ENCODE measurements around the gene DNAJB6. TPM values are rescaled to one million over a fixed set of nuclear protein-coding genes. Genes with fewer than 3 reads are reported as not detected.

The DNAJB6 gene
- total RNA-seq, 1 donor from 2014 or later, result 129 TPM

DNA sequence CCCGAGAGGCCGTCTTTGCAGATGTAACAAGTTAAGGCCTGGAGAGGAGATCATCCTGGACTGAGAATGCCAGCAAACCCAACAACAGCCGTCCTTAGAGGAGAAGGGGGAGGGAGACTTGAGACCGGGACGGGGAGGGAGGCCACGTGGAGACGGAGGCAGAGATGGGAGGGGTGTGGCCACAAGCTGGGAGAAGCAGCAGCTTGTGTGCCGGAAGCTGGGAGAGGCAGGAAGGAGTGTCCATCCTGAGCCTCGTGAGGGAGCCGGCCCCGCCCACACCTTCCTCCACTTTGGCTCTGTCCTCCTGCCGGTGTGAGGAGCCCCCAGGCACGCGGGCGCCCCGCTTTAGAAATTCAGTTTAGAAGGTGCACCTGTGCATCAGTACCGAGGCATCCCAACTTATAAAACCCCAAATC, 95.7 kb downstream of the DNAJB6 start:
- ATAC-seq (peak; percentile 56), DNase-seq (ENCODE audit: low spot score) (peak; percentile 61)
- intact Hi-C loops (cut with DNase I), result loop anchor here (10.0 kb wide), 1 partner anchor 452 kb away; no protein-coding TSS in a partner anchor

DNA sequence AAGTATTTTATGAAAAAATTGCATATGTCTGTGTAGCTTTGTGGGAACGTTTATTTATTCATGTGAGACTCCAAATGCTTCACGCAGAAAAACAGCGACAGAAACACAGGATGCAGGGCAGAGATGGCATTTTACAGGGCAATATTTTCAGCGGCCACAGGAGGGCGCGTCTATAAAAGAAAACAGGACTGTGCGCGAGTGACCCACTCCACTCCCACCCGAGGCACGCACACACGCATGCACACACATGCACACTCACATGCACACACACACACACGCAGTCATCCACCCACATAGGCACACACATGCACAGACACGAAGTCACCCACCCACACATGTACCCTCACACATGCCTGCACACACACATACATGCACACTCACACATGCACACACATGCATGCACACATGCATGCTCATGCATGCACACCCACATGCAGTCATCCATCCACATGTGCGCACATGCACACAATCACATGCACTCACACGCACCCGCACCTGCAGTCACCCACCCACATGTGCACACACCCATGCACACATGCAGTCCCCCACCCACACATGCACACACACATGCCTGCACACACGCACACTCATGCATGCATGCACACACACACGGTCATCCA, 96.3 kb downstream of the DNAJB6 start:
- ATAC-seq, result peak; percentile 63

DNA sequence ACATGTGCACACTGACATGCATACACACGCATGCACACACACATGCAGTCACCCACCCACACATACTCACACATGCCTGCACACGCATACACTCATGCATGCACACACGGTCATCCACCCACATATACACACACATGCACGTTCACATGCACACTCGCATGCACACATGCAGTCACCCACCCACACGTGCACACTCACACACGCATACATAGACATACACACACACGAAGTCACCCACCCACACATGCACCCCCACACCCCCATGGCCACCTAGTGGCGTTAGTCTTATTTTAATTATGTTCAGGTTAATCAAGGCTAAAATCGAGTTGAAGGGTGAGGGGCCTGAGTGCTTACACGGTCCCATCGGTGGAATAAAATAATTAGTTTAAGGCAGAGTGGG, 96.8 kb downstream of the DNAJB6 start:
- intact Hi-C loops (cut with DNase I), result loop anchor here (10.0 kb wide), 1 partner anchor 451 kb away; no protein-coding TSS in a partner anchor
- DNase-seq (ENCODE audit: low spot score), result peak; percentile 41
- no peak for ATAC-seq

More for the DNA sequence above, 96.3 kb downstream of the DNAJB6 start:
- DNase-seq (ENCODE audit: low spot score), result peak; percentile 64
- intact Hi-C loops (cut with DNase I), result loop anchor here (10.0 kb wide), 1 partner anchor 452 kb away; no protein-coding TSS in a partner anchor

DNA sequence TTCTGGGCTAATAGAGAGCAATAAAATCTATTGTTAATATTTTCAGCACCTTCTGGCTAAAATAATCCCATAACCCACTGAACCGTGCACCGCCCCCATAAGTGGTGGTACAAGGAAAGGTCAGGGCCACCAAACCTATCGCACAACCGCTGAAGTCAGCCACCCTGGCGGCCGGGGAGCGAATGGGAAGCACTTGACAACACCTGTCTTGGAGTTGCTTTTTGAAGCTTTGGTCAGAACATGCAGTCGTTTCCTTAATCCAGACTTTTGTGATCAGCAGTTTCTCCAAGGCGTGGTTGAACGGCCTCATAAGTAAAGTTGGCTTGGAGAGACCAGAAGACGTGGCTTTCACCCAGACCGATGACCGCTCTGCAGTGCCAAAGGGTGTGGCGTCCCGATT, 97.4 kb downstream of the DNAJB6 start:
- DNase-seq (ENCODE audit: low spot score) (peak; percentile 47), ATAC-seq (no peak)
- intact Hi-C loops (cut with DNase I), result loop anchor here (10.0 kb wide), 1 partner anchor 451 kb away; no protein-coding TSS in a partner anchor

DNA sequence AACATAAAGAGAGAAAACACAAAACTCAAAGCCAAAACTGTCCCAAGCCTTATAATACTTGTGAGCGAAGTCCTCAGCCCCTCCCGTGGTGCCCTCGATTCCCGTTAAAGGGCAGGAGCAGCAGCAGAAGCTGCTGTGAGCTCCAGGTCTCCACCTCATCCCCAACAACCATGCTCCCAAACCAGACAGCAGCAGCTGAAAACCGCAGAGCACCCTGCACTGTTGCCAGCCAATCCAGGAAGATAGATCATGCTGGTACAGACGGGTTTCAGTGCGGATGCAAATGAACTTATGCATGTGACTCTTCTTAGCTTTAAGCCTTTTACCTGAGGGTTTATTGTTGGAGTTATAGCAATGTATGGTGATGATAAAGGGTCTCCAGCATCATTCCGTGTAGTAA, 97.9 kb downstream of the DNAJB6 start:
- intact Hi-C loops (cut with DNase I), result loop anchor here (10.0 kb wide), 1 partner anchor 450 kb away; no protein-coding TSS in a partner anchor
- ATAC-seq (no peak), DNase-seq (ENCODE audit: low spot score) (peak; percentile 25)

DNA sequence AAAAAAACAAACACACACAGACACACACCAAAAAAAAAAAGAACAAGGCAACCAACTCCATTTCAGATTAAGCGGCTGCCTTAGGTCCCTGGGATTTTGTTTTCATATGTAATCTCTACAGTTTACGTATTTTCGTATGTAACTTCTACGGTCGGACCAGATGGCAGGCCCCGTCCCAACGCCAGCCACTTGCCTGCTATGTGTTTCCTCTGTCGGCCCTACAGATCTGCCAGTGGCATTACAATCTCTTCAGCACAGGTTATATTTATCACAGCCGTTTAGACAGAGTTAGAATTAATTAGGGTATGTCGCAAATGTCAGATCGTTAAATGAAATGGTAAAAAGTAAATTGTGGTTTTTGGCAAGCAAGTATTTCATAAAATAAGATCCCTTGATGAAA, 99.3 kb downstream of the DNAJB6 start:
- ATAC-seq (no peak), DNase-seq (ENCODE audit: low spot score) (no peak)
- intact Hi-C loops (cut with DNase I), result loop anchor here (10.0 kb wide), 1 partner anchor 449 kb away; no protein-coding TSS in a partner anchor

DNA sequence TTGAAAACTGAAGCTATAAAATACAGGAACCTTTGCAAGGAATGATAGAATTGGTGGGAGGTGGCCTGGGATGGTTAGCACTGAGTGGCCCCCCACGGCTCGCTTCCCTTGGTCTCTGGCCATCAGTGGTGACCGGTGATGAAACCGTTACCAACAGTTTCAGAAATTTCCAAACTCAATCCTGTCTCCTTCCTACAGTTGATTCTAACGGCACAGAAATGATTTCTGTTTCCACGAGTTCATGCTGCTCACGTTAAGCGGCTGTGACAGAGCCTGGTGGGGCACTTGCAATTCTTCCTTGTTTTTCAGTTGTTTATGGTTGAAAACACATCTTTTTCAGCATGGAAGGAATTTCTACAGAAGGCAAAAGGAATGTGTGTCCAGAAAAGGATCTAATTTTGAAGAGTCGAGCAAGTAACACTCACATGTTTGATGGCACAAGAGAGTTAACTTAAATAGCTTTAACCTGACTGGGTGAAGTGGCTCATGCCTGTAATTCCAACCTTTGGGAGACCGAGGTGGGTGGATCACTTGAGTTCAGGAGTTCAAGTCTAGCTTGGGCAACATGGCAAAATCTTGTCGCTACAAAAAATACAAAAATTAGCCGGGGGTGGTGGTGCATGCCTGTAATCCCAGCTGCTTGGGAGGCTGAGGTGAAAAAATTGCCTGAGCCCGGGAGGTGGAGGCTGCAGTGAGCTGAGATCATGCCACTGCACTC, 100.1 kb downstream of the DNAJB6 start:
- ATAC-seq, result no peak
- DNase-seq (ENCODE audit: low spot score), result no peak
- intact Hi-C loops (cut with DNase I), result loop anchor here (10.0 kb wide), 1 partner anchor 448 kb away; no protein-coding TSS in a partner anchor

DNA sequence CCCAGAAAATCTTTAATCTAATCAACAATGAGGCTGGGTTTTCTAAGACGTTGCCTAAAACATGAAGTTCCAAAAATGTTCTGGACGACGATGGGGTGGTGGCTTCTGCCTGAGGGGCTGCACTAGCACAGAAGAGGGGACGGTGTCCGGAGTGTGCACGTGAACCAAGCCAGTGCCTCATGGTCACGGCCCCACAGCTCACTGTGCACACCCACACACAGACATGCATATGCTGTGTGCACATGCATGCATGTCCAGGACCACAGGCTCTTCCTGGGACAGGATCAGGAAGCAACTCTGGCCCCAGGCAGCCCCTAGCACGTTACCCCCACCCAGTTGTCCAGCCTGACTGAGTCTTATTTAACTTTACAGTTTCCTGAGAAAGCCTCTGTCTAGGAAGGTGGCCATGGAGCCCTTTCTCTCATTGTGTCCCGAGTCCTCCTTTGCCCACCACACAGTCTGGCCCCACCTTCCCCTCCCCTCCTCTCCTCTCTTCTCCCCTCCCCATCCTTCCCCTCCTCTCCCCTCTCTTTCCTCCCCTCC, 100.8 kb downstream of the DNAJB6 start:
- intact Hi-C loops (cut with DNase I), result loop anchor here (10.0 kb wide), 1 partner anchor 447 kb away; no protein-coding TSS in a partner anchor
- ATAC-seq (no peak), DNase-seq (ENCODE audit: low spot score) (no peak)

DNA sequence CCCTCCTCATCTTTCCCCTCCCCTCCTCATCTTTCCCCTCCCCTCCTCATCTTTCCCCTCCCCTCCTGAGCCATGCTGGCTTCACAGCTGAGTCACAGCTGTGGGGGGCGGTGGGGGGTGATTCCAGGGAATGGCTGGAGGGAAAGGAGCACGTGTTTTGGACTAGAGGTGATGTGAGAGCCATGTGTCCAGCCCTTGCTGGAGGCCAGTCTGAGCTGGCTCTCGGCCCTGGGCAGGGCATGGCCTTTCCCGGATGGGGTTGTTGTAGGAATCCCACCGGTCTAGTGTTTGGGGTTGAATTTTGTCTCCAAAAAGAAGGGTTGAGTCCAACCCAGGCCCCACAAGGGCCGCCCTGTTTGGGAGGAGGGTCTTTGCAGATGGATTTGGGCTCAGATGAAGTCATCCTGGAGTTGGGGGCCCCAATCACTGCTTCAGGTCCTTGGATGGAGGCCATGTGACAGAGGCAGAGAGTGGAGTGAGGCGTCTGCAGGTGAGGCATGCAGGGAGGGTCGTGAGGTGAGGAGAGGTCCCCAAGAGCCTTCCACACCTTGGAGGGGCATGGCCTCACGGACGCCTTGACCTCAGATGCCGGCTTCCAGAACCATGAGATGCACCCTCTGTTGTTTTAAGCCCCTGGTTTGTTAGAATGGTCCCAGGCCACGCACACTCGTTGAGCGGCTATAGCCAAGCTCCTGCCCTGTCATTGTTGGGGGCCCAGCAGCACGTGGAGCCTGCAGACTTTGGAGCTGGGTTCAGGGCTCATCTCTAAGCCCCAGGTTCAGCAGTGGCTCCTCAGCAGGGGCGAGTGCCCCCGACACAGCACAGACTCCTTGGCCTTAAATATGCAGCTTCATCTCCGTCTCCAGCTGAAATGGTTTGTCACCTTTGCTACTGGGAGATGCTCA, 101.6 kb downstream of the DNAJB6 start:
- ATAC-seq, result no peak
- intact Hi-C loops (cut with DNase I), result loop anchor here (10.0 kb wide), 1 partner anchor 446 kb away; no protein-coding TSS in a partner anchor
- peak; percentile 23 for DNase-seq (ENCODE audit: low spot score)

DNA sequence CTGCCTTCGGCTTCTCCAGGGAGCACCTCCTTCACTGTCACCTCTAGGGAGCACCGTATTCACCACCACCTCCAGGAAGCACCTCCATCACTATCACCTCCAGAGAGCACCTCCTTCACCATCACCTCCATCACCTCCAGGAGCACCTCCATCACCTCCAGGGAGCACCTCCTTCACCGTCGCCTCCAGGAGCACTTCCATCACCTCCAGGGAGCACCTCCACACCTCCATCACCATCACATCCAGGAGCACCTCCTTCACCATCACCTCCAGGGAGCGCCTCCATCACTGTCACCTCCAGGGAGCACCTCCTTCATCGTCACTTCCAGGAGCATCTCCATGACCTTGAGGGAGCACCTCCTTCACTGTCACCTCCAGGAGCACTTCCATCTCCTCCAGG, 102.3 kb downstream of the DNAJB6 start:
- intact Hi-C loops (cut with DNase I), result loop anchor here (10.0 kb wide), 1 partner anchor 446 kb away; no protein-coding TSS in a partner anchor
- no peak for DNase-seq (ENCODE audit: low spot score)
- ATAC-seq, result no peak

DNA sequence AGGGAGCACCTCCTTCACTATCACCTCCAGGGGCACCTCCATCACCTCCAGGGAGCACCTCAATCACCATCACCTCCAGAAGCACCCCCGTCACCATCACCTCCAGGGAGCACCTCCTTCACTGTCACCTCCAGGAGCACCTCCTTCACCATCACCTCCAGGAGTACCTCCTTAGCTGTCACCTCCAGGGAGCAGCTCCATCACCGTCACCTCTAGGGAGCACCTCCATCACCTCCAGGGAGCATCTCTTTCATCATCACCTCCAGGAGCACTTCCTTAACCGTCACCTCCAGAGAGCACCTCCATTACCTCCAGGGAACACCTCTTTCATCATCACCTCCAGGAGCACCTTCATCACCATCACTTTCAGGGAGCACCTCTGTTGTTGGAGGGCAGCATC, 103.0 kb downstream of the DNAJB6 start:
- intact Hi-C loops (cut with DNase I), result loop anchor here (10.0 kb wide), 1 partner anchor 445 kb away; no protein-coding TSS in a partner anchor
- no peak for ATAC-seq
- no peak for DNase-seq (ENCODE audit: low spot score)

DNA sequence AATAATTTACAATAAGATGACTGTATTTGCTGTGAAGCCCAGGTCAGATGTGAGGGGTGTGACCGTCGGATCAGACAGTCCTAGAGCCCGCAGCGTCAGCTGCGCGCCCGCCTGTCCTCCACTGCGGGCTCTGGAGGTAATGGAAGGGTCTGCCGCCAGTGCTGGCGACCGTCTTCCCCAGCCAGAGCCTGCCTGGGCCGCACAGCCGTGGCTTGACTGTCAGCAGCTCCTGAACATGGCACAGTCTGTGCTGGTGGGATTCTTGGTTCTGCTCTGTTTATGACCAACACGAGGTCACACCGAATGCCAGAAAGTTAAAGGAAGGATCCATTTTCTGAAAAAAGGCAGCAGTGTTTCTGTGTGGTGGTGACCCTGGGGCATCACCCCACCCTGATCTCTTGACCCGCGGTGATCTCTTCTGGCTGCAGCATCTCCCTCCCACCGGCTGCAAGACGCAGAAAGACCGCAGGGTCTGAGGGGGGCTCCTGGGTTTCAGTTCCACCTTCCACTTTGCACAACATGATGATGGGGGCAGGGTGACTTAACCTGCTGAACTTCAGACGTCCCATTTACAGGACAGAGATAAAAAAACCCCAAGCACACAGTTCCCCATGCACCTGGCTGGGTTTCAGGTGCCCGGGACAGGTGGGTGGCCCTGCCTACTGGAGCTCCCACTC, 103.7 kb downstream of the DNAJB6 start:
- ATAC-seq (no peak), DNase-seq (ENCODE audit: low spot score) (peak; percentile 32)
- intact Hi-C loops (cut with DNase I), result no loop called here

DNA sequence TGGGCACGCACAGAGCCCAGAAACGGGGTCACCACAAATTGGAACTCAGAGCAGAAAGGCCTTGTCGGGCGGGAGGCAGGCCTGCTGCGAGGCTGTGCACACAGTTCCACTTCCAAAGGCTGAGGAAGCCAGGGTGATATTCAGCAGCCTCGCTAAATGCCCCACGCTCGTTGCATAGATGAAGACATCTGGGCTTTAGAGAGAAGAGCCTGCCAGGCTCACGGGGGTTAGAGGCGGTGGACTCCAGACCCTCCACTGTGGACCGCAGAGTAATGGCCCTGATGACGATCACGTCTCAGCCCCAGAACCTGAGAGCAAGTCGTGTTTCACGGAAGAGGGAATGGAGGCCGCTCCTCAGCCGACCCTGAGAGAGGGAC, 104.2 kb downstream of the DNAJB6 start:
- intact Hi-C loops (cut with DNase I), result no loop called here
- peak; percentile 26 for DNase-seq (ENCODE audit: low spot score)
- ATAC-seq, result no peak

DNA sequence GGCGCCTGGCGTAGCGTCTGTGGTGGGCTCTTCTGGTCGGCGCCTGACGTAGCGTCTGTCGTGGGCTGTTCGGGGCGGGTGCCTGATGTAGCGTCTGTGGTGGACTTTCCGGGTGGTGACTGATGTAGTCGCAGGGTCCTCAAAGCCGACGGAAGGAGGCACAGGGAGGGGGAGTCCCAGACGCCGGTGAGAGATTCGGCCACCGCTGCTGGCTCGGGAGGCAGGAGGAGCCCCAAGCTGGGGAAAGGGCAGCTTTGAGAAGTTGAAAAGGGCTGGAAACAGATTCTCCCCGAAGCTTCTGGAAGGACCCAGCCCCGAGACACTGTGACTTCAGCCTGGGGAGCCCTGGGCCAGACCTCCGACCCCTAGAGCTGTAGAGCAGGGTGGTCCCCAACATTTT, 105.7 kb downstream of the DNAJB6 start:
- DNase-seq (ENCODE audit: low spot score), result peak; percentile 40
- intact Hi-C loops (cut with DNase I), result no loop called here

DNA sequence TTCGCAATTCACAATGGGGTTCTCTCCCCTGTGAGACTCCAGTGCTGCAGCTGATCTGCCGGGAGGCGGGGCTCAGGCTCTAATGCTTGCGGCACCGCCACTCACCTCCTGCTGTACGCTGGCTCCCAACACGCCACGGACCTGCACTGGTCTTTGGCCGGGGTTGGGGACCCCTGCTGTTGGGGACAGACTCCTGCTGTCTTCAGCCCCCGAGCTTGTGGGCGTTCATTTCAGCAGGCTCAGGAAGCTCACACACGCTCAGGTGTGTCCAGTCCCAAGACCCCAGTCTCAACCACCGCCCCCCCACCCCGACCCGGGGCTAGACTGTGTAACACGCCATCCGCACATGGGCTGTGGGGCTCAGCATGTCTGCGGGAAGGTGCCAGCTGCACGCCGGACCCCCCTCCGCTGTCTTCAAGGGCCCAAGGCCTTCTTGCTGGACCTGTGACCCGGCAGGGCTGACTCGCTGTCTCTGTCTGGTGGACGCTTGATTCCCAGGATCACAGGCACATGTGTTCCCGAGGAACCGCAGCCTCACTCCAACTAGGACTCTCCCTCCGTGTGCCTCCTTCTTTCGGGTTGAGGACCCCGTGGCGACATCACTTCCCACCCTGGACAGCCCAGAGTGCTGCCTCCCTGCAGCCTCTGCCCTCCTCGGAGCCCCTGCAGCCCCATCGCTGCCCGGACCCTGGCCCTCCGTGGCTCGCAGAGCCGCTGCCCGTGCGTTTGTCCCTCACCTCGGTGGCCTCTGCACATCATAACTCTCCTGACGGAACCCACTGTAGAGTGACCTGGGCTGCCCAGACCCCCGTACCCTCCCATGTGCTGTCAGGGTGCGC, 106.4 kb downstream of the DNAJB6 start:
- DNase-seq (ENCODE audit: low spot score) (peak; percentile 47), ATAC-seq (no peak)
- intact Hi-C loops (cut with DNase I), result no loop called here

More for the DNA sequence above, 105.7 kb downstream of the DNAJB6 start:
- ATAC-seq, result no peak

DNA sequence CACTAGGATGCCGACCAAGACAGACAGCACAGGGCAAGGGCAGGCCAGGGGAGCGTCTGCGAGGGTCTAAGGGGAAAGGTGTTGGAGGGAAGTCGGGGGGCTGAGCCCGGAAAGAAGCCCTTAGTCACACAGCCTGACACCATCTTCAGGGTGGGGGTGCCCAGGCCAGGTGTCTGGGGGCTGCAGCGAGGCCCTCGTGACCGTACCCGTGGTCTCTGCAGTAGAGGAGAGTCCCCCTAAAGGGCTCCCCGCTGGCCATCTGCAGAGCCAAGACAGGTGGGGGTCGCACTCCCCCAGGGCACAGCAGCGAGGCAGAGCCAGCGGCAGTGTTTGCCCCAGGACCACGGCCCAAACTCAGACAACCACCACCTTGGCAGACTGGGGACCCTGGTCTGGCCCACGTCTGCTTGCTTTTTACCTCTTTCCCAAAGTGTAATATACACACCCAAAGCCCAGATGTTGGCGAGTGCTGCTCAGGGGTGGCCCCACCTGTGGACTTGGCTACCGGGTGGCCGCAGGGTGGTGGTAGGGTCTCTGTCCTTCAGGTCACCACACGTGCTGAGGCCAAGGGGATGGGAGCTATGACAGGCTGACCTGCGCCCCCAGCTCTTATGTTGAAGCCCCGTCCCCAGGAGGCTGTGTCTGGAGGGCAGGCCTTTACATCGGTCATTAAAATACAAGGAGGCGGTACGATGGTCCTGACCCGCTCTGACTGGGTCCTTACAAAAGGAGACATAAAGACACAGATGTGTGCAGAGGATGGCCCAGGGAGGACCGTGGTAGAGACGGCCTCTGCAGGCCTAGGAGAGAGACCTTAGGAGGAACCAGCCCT, 107.4 kb downstream of the DNAJB6 start:
- intact Hi-C loops (cut with DNase I), result no loop called here
- peak; percentile 37 for DNase-seq (ENCODE audit: low spot score)
- ATAC-seq, result no peak

DNA sequence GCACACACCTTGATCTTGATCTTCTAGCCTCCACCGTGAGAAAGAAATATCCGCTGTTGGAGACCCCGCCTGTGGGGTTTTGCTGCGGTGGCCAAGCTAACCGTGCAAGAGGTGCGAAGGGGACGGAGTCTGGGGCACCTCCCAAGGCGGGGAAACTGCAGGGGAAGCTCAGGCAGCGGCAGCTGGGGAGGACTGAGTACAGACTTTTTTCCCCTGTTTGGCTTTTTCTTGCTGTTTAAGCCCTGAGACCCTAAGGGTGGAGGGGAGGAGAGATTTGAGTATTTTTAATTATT, 108.0 kb downstream of the DNAJB6 start:
- no peak for ATAC-seq
- intact Hi-C loops (cut with DNase I), result no loop called here
- peak; percentile 22 for DNase-seq (ENCODE audit: low spot score)

Measured in sciatic nerve (tissue), 2 donors.